Stimulated activated CD4-positive, alpha-beta T cell treated with anti-CD3 and anti-CD28 coated beads, TNF-alpha, amount 100 ng/mL, for 1 hour (primary cell): Measurements from ENCODE around the gene DENND1B.

Experiments
- DNase-seq, 3 donors: peaks; one replicate each; pipeline ENCODE4 v3.0.0-alpha.2; 2020; ENCODE audit warnings: low read depth in 3 of 3, low spot score in 1 of 3

Gene DENND1B

DNA sequence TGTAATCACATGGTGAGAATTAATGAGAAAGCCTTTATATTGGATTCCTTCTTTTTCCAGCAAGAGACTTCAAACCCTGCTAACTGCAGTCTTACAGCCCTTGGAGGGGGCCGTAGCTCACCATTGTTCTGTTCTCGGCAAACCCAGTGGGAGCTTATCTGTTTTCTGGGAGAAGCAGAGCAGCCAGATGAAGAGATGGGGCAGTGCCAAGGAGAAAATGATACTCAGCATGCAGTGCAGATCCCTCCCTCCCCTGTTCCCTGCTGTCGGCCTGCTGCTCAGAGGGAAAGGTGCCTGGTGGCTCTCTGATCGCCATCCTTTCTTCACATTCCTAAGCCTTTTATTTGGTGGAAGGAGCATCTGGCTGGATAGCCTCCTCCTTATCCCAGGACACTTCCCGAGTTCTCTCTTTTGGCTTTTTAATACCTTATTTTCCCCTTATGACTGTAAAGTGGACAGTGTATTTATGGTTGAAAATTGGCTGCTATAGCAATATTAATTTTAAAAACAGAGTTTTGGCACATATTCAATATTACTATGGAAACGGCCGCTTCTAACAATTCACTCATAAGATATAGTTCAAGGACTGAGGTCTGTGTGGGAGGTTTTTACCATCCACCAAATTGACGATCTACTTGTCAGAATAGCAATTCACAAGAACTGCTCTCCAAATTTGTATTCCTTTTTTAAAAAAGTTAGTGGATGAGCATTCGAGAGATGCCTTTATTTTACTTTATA is 303.9 kb downstream of the DENND1B start:
- DNase-seq, result no peak

DNA sequence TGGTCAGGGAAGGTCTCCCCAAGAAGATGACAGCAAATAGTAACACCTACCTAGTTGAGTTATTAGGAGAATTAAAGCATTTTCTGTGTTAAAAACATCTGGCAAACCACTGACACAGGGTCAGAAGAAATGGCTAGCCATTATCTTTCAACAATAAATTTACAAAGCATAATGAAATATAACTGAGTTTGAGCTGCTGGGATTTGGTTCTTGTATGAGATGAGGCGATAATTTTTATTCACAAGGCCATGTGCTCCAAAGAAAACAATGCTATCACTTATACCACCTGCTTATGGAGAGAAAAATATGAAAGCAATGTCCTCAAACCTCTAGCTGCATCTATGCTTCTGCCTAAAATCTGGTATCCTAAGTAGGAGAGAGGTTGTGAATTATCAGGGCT is 304.9 kb downstream of the DENND1B start:
- no peak for DNase-seq

DNA sequence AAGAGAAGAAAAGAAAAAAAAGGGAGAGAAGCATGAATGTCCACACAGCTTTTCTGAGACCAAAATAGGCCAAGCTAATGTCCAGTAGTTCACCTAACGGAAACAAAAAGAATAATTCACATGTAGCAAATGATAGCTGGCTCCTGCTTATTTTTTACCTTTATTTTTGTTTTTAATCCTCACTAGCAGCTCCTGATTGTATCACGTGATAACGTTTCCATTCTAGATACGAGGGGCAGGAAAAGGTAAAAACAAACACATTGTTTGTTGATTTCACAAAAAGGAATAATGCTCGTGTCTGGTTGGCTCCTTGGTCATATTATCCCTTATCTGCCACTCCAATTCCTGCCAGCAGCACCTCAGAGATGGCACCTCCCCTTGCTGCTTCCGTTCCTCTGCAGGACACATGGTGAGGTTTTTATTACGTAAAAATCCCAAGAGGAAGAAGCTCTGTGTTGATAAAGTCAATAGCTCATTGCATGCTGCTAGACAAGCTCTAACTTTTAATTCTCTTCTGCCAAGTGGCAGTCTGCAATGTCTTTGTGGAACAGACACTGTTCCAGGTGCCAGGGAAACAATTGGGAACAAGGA is 305.6 kb downstream of the DENND1B start:
- DNase-seq, result no peak

GRCh38 chr1:197468543-197469175 is 306.6 kb downstream of the DENND1B start:
- no peak for DNase-seq

DNA sequence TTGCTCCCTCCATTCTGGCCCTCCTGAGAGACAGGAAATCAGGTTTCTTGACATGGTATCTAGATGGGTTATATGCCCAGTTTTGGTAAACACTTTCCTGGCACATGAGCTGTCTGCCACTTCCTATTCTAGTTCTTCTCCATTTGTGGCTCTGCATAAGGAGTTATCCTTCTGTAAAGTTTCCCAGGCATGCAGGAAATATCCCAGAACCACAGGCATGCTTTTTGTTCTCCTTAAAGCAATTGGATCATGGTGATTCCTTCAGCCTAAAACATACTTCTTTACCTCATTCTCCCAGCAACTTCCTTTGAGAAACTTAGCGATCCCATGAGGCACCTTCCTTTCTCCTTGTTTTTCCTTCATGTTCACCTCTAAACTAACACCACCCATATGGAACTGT is 307.4 kb downstream of the DENND1B start:
- DNase-seq, result no peak

GRCh38 chr1:197466813-197467212 is 308.5 kb downstream of the DENND1B start:
- no peak for DNase-seq

GRCh38 chr1:197465528-197466327 is 309.6 kb downstream of the DENND1B start:
- no peak for DNase-seq

GRCh38 chr1:197464044-197464443 is 311.2 kb downstream of the DENND1B start:
- DNase-seq, result no peak

DNA sequence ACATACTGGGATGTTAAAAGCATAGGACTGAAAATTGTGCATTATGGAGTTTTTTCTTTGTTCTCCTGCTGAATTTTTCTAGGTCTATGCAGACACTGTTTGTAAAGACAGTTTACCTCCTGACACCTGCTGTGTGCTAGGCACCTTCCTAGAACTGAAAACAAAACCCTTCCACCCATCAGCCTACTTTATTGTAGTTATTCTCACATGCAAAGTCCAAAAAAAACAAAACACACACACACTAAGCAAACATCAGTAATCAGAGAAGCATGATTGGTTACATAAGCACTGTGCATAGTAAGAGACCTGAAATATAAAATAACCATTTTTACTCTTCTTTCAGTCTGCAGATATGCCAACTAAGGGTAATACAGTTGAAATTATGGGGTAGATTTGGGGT is 312.1 kb downstream of the DENND1B start:
- DNase-seq, result no peak

GRCh38 chr1:197462539-197462938 is 312.7 kb downstream of the DENND1B start:
- no peak for DNase-seq
